Colon (tissue), 2 donors: ENCODE data around the gene ENSA.
"Not testable (repeated sequence)": the region's sequence is repeated elsewhere in the genome, so short reads cannot be mapped to it uniquely, and the experiment has no call there.

Source experiments
- FAIRE-seq: peaks from 2 replicates; lab custom pipeline; 2012; peaks lifted over from hg19 to GRCh38; lab: Jason Lieb, UNC
- donor health status: control.
- donor health status: control.

The ENSA gene

DNA sequence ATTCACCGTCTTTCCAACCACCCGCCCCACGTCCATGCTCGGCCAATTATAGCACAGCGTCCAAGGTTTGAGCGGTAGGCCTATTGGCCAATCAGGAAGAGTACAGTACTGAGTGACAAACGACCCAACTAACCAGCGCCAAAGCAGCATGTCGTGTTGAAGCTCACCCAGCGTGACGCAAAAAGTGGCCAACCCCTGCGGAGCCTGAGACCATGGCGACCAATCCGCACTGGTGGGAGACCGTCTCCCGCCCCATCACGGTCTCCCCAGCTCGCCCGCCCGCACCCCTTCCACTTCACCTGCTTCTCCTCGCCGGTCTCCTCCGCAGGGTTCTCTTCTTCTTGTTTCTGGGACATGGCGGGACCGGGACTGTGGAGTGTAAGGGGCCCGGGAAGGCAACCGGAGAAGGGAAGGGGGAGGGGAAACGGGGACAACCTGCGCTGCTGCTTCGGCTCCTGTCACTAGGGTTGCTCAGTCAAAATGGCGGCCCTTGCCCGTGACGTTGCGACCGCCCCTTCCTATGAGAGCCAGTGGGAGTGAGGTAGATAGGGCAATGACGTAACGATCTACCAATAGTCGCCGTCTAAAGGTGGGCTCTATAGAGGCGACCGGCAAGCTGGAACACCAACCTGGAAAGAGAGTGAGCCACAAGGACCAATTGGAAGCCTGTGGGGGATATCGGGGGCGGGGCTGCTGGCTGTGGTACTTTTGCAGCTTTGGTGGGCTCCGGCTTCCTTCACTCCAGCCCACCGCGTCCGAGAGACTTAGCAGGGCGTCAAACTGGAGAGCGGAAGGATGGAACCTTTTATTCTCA is at the start of gene ENSA:
TSS of gene ENSA (minus strand) at position 498 of the 814 bp plus-strand sequence. CDS start at position 356, 142 bp downstream.
- no peak for FAIRE-seq

DNA sequence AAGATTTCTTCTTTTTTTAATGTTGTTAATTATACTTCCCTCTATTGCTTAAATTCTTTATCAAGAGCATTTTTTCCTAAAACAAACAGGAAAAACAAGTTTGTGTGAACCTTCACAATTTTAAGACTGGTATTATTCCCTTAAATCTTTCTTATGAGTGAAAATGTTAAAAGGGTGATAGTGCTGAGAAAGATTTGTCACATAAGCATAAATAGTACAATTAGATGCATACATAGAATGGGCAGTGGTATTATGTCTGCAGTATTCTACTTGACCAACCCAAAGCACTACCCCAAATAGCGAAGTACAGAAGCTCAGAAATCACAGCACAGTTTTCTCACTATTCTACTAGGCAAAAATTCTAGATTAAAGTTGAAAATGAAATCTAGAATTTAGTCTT is 49.6 kb upstream of the ENSA start:
- FAIRE-seq, result no peak

DNA sequence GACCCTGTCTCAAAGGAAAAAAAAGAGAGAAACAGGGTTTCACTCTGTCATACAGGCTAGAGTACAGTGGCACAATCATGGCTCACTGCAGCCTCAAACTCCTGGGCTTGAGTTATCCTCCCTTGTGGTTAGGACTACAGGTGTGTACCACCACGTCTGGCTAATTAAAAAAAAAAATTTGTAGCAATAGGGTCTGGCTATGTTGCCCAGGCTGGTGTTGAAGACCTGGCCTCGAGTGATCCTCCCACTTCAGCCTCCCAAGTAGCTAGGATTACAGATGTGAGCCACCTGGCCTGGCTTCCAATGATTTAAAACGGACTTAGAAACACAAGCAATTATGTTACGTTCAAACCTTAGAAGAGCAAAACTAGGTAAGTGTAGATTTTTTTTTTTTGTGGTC is 45.5 kb upstream of the ENSA start:
- no peak for FAIRE-seq

DNA sequence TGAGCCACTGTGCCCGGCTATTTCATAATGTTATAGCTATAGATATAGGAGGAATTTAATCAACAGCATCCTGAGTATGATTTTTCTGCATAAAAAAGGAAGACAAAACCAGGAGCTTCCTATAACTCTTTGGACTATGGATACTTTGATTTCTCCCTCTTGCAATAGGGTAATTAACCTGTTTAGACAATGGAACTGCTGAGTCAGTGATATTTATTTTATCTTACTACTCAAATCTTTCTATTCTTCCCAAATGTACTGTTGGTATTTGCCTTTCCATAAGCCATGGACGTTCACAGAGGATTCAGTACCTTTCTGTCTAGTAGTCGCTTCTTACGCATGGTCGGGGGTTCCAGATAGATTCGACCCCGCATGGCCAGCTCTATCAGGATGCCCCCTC is 33.9 kb upstream of the ENSA start:
- no peak for FAIRE-seq

GRCh38 chr1:150662811-150663210 is 33.4 kb upstream of the ENSA start:
- no peak for FAIRE-seq

GRCh38 chr1:150661156-150661555 is 31.7 kb upstream of the ENSA start:
- FAIRE-seq, result no peak

DNA sequence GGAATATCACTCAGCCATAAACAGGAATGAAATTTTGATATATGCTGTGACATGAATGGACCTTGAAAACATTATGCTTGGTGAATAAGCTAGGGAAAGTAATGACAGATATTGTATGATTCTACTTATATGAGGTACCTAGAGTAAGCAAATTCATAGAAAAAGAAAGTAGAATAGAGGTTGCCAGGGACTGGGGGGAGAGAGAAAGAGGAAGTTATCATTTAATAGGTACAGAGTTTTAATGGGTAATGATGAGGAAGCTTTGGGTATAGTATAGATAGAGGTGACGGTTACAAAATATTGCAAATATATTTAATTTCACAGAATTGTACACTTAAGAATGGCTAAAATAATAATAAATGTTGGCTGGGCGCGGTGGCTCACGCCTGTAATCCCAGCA is 31.2 kb upstream of the ENSA start:
- no peak for FAIRE-seq

- not testable (repeated sequence) for FAIRE-seq
These were observed 27.7 kb upstream of the ENSA start for GRCh38 chr1:150657064-150657463.

DNA sequence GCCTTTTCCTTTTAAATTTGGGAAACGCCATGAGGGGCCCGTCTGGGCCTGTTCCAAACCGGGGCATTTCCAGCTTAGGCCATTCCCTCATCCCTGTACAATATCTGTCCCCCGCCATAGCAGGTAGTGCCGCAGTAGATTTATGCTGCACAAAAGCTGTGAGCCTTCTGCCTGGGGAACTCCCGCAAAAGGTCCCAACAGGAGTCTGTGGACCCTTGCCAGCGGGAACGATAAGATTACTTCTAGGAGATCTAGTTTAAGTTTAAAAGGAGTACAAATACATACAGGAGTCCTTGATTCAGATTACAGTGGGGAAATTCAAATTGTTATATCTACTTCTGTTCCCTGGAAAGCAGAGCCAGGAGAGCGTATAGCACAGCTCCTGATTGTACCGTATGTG is 25.2 kb upstream of the ENSA start:
- not testable (repeated sequence) for FAIRE-seq

DNA sequence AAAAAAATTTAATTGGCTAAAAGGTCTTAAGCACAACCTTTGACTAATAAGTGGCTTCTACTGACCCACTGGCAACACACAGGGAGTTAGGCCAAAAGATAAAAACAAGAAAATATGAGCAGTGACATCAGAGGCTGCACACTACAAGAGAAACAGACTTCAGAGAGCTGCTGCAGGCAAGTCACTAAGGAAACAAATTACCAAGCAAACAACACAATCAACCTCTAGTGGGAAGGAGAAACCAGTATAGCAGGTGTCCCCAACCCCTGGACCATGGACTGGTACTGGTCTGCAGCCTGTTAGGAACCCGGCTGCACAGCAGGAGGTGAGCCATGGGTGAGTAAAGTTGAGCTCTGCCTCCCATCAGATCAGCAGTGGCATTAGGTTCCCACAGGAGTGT is 20.8 kb upstream of the ENSA start:
- no peak for FAIRE-seq

- no peak for FAIRE-seq
These were observed 20.1 kb upstream of the ENSA start for GRCh38 chr1:150649441-150650075.

- no peak for FAIRE-seq
These were observed 12.9 kb upstream of the ENSA start for GRCh38 chr1:150642296-150642695.

DNA sequence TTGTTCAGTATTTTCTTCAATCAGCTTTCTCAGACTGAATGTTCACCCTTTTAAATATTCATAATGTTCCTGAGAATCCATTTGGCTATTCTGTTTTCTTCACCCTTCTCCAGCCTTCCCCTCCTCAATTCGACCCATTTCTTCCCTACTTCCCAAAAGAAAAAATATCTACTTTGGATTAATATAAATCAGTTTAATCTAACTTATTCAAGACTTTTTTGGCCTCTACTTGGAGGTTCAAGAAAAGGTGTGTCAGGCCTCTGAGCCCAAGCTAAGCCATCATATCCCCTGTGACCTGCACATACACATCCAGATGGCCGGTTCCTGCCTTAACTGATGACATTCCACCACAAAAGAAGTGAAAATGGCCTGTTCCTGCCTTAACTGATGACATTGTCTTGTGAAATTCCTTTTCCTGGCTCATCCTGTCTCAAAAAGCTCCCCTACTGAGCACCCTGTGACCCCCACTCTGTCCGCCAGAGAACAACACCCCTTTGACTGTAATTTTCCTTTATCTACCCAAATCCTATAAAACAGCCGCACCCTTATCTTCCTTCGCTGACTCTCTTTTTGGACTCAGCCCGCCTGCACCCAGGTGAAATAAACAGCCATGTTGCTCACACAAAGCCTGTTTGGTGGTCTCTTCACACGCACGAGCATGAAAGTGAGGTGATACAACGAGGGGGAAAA is 11.9 kb upstream of the ENSA start:
- not testable (repeated sequence) for FAIRE-seq

- not testable (repeated sequence) for FAIRE-seq
These were observed 9.0 kb upstream of the ENSA start for GRCh38 chr1:150638430-150638829.

GRCh38 chr1:150634839-150635622 is 5.6 kb upstream of the ENSA start:
- FAIRE-seq, result not testable (repeated sequence)

- no peak for FAIRE-seq
These were observed 672 bp downstream of the ENSA start for GRCh38 chr1:150628766-150629114.

- no peak for FAIRE-seq
These were observed 1.5 kb downstream of the ENSA start for GRCh38 chr1:150627826-150628410.

DNA sequence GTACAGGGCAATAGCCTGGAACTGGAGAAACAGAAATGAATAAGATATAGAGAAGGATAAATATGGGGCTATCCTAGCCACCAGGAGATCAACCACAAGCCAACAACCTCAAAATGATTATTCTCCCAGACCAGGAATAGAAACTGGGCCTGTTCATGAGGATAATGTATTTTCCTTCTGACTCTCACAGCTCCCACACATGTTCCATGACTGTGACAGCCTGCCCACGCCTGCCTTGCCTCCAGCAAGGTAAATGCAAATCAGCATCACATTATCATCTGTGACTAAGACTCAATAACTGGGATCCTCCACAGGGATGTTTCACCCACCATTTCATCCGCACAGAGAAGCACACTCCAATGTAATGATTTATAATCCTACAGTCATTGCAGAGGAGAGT is 3.3 kb downstream of the ENSA start:
- FAIRE-seq, result no peak

DNA sequence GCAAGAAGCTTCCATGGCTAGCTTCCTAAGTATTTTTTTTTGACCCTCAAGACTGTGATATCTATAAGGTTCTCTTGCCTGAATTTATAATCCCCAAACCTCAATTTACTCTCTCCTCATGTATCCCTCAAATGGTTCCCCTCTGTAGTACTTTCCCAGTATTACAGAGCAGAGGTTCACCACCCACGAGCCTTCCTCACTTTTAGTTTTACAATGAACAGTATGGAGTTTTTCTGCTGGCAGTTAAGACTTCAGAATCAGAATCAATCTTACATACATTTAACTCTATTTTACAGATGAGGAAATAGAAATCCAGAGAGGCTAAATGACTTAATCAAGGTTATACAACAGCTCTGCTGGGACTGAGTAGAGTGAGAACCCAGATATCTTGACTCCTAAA is 4.9 kb downstream of the ENSA start:
- FAIRE-seq, result not testable (repeated sequence)

GRCh38 chr1:150624134-150624533 is 5.3 kb downstream of the ENSA start:
- FAIRE-seq, result not testable (repeated sequence)

DNA sequence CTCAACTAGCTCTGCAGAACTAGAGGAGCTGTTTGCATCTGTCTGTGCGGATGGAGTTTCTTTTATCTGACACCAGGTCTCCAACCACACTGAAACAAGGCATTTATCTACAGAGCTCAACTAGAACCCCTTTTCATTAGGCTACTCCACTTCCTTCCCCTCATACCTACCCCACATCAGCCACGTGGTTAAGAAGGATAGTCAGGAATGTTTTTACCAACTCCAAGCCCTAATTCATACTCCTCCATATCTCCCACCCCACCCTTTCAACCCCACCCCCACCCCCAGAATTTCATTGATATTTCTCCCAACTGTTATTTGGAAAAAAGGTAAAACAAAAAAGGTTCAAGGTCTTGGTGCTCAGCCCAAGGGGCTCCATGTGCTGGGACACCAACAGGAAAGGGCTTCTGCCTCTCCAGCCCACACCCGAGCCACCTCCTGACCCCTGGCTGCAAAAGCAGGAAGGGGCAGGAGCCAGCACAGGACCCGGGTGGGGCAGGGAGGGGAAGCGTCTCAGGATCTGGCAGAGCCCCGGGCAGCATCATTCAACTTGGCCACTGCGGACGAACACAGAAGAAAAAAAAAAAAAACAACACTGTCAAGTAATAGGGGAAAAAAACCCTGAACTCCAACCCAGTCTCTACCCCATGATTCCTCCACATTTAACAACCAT is 7.0 kb downstream of the ENSA start:
- no peak for FAIRE-seq
